Measurements from ENCODE around the gene JSRP1. TPM values are rescaled to one million over a fixed set of nuclear protein-coding genes. Genes with fewer than 3 reads are reported as not detected.

The JSRP1 gene
- total RNA-seq, 3 donors from 2014 or later: 0.63 to 0.95 (median 0.89) TPM

DNA sequence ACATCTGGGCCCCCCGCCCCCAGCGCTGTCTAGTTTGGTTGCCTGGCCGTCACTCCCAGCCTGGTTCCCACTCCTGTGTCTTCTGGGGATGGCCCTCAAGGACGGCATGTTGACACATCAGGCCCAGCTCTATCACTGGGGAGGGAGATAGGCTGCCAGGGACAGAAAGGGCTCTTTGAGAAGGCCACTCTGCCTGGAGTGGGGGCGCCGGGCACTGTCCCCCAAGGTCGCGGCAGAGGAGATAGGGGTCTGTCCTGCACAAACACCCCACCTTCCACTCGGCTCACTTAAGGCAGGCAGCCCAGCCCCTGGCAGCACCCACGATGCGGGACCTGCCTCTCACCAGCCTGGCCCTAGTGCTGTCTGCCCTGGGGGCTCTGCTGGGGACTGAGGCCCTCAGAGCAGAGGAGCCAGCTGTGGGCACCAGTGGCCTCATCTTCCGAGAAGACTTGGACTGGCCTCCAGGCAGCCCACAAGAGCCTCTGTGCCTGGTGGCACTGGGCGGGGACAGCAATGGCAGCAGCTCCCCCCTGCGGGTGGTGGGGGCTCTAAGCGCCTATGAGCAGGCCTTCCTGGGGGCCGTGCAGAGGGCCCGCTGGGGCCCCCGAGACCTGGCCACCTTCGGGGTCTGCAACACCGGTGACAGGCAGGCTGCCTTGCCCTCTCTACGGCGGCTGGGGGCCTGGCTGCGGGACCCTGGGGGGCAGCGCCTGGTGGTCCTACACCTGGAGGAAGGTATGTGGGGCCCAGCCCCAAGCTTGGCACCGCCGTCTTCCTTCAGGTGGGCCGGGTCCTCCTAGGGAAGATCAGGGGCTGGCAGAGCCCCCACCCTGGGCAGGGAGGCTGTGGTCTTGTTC, 7.0 kb downstream of the JSRP1 start, which contains the start of gene AMH:
TSS of gene AMH (plus strand) at position 314 of the 857 bp plus-strand sequence. CDS start at position 324, 10 bp downstream.
- ATAC-seq (no peak), DNase-seq (no peak)
- H3K4me3 Mint-ChIP-seq: no peak within 1 kb of the TSS
- peaks cover 13% of the 10 kb centered on the region for H3K4me1 Mint-ChIP-seq (ENCODE audit: low read depth)
- H3K9me3 Mint-ChIP-seq: no peaks in the 10 kb centered on the region
- H3K27me3 Mint-ChIP-seq (ENCODE audit: low read depth): peaks cover 12% of the 10 kb centered on the region
- peaks cover 11% of the 10 kb centered on the region for H3K36me3 Mint-ChIP-seq (ENCODE audit: insufficient read depth)

- H3K9me3 Mint-ChIP-seq: no peaks in the 10 kb centered on the region
- H3K4me3 Mint-ChIP-seq: no peak overlapping the region
- ATAC-seq (no peak), DNase-seq (no peak)
- H3K36me3 Mint-ChIP-seq (ENCODE audit: insufficient read depth): peaks cover 11% of the 10 kb centered on the region
- H3K4me1 Mint-ChIP-seq (ENCODE audit: low read depth): peaks cover 9% of the 10 kb centered on the region
- H3K27me3 Mint-ChIP-seq (ENCODE audit: low read depth): peaks cover 12% of the 10 kb centered on the region
These were observed 7.8 kb downstream of the JSRP1 start for GRCh38 chr19:2248136-2249009.

DNA sequence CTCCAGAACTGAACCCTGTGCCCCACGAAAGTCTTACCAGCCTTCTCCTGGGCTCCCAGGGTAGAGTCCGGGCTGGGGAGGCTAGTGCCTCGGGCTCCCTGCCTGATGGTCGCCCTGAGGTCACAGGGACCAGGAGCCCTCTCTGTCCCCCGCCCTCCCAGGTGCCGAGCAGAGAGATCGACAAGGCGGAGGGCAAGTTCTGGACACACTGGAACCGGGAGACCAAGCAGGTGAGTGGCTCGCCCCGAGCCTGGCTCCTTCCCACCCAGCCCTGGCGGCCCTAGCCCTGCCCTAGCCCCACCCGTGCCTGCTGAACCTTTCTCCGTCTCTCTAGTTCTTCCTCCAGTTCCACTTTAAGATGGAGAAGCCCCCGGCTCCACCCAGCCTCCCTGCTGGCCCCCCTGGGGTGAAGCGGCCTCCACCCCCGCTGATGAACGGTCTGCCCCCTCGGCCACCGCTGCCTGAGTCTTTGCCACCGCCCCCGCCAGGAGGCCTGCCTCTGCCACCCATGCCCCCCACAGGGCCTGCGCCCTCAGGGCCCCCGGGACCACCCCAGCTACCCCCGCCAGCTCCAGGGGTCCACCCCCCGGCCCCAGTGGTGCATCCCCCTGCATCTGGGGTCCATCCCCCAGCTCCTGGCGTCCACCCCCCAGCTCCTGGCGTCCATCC, 8.7 kb downstream of the JSRP1 start:
- DNase-seq: no peak
- Mint-ChIP-seq H3K9me3 (no peaks in the 10 kb centered on the region), H3K27me3 (ENCODE audit: low read depth) (peaks cover 11% of the 10 kb centered on the region), H3K4me3 (no peak overlapping the region), H3K36me3 (ENCODE audit: insufficient read depth) (peaks cover 13% of the 10 kb centered on the region), H3K4me1 (ENCODE audit: low read depth) (peaks cover 6% of the 10 kb centered on the region)
- ATAC-seq: no peak

GRCh38 chr19:2246801-2247361, 9.3 kb downstream of the JSRP1 start:
- Mint-ChIP-seq H3K36me3 (ENCODE audit: insufficient read depth) (peaks cover 15% of the 10 kb centered on the region), H3K4me3 (no peak overlapping the region), H3K27me3 (ENCODE audit: low read depth) (peaks cover 6% of the 10 kb centered on the region), H3K4me1 (ENCODE audit: low read depth) (peaks cover 11% of the 10 kb centered on the region), H3K9me3 (no peaks in the 10 kb centered on the region)
- DNase-seq (no peak), ATAC-seq (no peak)

DNA sequence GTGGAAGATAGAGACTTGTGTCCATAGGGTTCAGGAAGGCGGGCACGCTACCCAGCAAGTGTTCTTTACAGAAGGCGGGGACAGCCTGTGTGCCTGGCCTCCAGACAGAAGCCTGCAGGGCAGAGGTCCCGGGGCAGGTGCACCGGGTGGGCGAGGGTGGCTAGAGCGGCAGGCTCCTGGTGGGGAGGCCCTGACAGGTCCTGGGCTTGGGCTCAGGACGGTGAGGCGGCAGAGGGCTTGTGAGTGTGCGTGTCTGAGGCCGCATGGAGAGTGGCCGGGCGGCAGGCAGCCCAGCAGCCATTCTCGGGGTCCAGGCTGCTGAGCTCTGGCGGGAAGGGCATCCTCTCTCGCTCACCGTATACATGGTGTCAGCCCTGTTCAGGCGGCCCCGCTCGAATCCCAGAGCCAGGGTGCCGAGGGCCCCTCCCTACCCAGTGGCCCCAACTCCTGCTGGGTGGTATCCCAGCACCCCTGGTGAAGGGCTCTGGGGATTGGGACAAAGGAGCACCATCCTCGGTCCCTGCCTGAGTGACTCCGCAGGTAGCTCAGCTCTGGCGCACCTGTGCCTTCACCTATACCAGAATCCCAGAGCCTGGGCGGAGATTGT, 10.1 kb downstream of the JSRP1 start:
- ATAC-seq (no peak), DNase-seq (no peak)
- Mint-ChIP-seq H3K4me3 (no peak overlapping the region), H3K27me3 (ENCODE audit: low read depth) (peaks cover 5% of the 10 kb centered on the region), H3K4me1 (ENCODE audit: low read depth) (peaks cover 19% of the 10 kb centered on the region), H3K9me3 (no peaks in the 10 kb centered on the region), H3K36me3 (ENCODE audit: insufficient read depth) (peaks cover 15% of the 10 kb centered on the region)

DNA sequence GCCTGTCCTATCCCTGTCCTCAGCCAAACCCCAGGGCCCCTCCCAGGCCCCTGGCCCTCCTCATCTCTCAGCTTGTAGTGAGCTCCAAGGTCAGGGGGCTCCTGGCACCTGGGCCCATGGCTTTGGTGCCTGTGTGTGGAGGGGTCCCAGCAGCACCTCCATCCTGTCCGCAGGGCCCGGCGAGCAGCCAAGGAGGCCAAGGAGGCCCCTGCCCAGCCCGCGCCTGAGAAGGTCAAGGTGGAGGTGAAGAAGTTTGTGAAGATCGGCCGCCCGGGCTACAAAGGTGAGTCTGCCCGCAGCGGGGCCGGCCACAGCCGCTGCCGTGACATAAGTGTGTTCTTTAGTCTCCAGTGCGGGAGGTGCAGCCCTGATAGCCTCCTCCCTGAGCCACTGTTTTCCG, 10.9 kb downstream of the JSRP1 start:
- Mint-ChIP-seq H3K4me1 (ENCODE audit: low read depth) (peaks cover 27% of the 10 kb centered on the region), H3K9me3 (no peaks in the 10 kb centered on the region), H3K36me3 (ENCODE audit: insufficient read depth) (peaks cover 19% of the 10 kb centered on the region), H3K4me3 (no peak overlapping the region), H3K27me3 (ENCODE audit: low read depth) (peaks cover 2% of the 10 kb centered on the region)
- ATAC-seq: no peak
- DNase-seq: no peak

GRCh38 chr19:2244486-2244885, 11.7 kb downstream of the JSRP1 start:
- Mint-ChIP-seq H3K36me3 (ENCODE audit: insufficient read depth) (peaks cover 22% of the 10 kb centered on the region), H3K4me1 (ENCODE audit: low read depth) (peaks cover 33% of the 10 kb centered on the region), H3K9me3 (no peaks in the 10 kb centered on the region), H3K4me3 (no peak overlapping the region), H3K27me3 (ENCODE audit: low read depth) (no peaks in the 10 kb centered on the region)
- no peak for ATAC-seq
- DNase-seq: no peak

GRCh38 chr19:2244125-2244411, 12.1 kb downstream of the JSRP1 start:
- Mint-ChIP-seq H3K4me1 (ENCODE audit: low read depth) (peaks cover 37% of the 10 kb centered on the region), H3K4me3 (no peak overlapping the region), H3K36me3 (ENCODE audit: insufficient read depth) (peaks cover 24% of the 10 kb centered on the region), H3K27me3 (ENCODE audit: low read depth) (no peaks in the 10 kb centered on the region), H3K9me3 (no peaks in the 10 kb centered on the region)
- ATAC-seq (no peak), DNase-seq (no peak)

- H3K36me3 Mint-ChIP-seq (ENCODE audit: insufficient read depth): peaks cover 26% of the 10 kb centered on the region
- peaks cover 43% of the 10 kb centered on the region for H3K4me1 Mint-ChIP-seq (ENCODE audit: low read depth)
- no peak for ATAC-seq
- no peak for DNase-seq
- H3K4me3 Mint-ChIP-seq: no peak overlapping the region
- H3K9me3 Mint-ChIP-seq: no peaks in the 10 kb centered on the region
- H3K27me3 Mint-ChIP-seq (ENCODE audit: low read depth): no peaks in the 10 kb centered on the region
These were observed 12.7 kb downstream of the JSRP1 start for GRCh38 chr19:2243274-2244124.

GRCh38 chr19:2242816-2243215, 13.4 kb downstream of the JSRP1 start:
- H3K4me3 Mint-ChIP-seq: no peak overlapping the region
- no peaks in the 10 kb centered on the region for H3K27me3 Mint-ChIP-seq (ENCODE audit: low read depth)
- no peak for ATAC-seq
- H3K4me1 Mint-ChIP-seq (ENCODE audit: low read depth): peaks cover 49% of the 10 kb centered on the region
- no peaks in the 10 kb centered on the region for H3K9me3 Mint-ChIP-seq
- DNase-seq: no peak
- peaks cover 29% of the 10 kb centered on the region for H3K36me3 Mint-ChIP-seq (ENCODE audit: insufficient read depth)

GRCh38 chr19:2242092-2242537, 14.1 kb downstream of the JSRP1 start:
- DNase-seq (no peak), ATAC-seq (no peak)
- Mint-ChIP-seq H3K4me1 (ENCODE audit: low read depth) (peaks cover 53% of the 10 kb centered on the region), H3K4me3 (peak overlapping the region; percentile 19), H3K9me3 (no peaks in the 10 kb centered on the region), H3K36me3 (ENCODE audit: insufficient read depth) (peaks cover 33% of the 10 kb centered on the region), H3K27me3 (ENCODE audit: low read depth) (no peaks in the 10 kb centered on the region)

GRCh38 chr19:2240881-2241760, 15.1 kb downstream of the JSRP1 start:
- H3K4me1 Mint-ChIP-seq (ENCODE audit: low read depth): peaks cover 56% of the 10 kb centered on the region
- ATAC-seq: no peak

More at GRCh38 chr19:2240881-2241760, 15.1 kb downstream of the JSRP1 start:
- no peaks in the 10 kb centered on the region for H3K27me3 Mint-ChIP-seq (ENCODE audit: low read depth)
- H3K9me3 Mint-ChIP-seq: no peaks in the 10 kb centered on the region
- H3K4me3 Mint-ChIP-seq: peak overlapping the region; percentile 97
- DNase-seq: no peak
- H3K36me3 Mint-ChIP-seq (ENCODE audit: insufficient read depth): peaks cover 32% of the 10 kb centered on the region
